Measurements from ENCODE around the gene FLVCR2.

DNA sequence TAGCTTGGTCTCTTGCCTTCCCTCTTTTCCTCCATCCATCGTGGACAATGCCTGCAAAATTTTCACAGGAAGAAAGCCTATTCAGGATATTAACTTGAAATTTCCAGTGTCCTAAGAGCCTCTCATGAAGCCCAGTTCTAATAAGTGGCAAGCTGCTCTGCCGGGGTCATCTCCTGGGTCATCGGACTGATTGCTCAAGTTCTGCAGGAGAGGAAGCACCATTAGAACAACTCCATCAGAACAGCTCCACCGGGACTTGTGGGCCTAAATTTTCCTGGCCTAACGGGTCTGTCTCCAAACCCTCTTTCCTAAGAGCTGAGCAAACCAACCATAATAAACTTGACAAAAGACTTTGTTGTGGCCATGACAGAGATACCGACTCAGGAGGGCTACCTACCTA is 68.3 kb downstream of the FLVCR2 start:
- TF ChIP-seq CTCF (IDR thresholded peaks at IDR 0.05): no peak
- no peak for TF ChIP-seq POLR2A (IDR thresholded peaks at IDR 0.05)
